HTR-8/SVneo (cell line): Measurements from ENCODE around the gene TBCB.
"Not testable (repeated sequence)": the region's sequence is repeated elsewhere in the genome, so short reads cannot be mapped to it uniquely, and the experiment has no call there.

ENCODE experiments used
- DNase-seq: peaks from one replicate; pipeline ENCODE4 v3.0.0; 2011; ENCODE audit warnings: low spot score, mixed read lengths; ENCODE audit not compliant: insufficient read length
- FAIRE-seq: peaks from 2 replicates; lab custom pipeline; 2011; peaks lifted over from hg19 to GRCh38; lab: Jason Lieb, UNC

Gene TBCB

DNA sequence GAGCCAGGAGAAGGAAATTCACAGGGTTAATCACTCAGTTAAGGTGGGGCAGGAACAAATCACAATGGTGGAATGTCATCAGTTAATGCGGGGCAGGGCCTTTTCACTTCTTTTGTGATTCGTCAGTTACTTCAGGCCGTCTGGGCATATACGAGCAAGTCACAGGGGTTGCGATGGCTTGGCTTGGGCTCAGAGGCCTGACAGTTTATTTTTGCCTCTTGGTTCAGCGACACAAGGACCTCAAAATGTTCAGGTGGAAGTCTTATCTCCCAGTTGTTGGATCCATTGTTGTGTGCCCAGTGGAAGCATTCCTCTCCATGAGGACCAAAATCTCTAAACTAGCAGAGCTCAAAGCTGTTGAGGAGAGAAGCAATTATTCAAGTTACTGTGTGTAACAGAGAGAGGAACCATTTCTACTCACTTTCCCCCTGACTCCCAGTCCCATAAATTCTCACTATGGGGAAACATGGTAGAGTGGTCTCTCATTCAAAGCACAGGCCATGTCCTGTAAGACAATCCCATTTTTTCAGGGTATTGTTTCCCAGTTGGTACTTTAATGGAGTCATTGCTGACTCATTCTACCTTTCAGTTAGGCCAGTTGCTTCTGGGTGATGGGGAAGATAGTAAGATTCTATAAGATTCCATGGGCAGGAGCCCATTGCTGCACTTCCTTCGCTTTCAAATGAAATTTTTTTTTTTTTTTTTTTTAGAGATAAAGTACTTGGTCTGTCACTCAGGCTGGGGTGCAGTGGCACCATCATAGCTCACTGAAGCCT is 45.7 kb downstream of the TBCB start:
- FAIRE-seq (no peak), DNase-seq (no peak)

DNA sequence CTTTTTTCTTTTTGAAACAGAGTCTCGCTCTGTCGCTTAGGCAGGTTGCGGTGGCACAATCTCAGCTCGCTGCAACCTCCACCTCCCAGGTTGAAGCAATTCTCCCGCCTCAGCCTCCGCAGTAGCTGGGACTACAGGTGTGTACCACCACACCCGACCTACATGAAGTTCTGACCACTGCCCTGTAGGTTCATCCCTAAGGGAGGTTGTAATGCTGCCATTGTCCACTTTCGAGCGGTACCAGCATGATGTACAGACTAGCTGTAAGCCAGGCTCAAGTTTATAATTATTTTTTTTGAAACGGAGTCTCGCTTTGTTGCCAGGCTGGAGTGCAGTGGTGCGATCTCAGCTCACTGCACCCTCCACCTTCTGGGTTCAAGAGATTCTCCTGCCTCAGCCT is 48.5 kb downstream of the TBCB start:
- FAIRE-seq (no peak), DNase-seq (no peak)

DNA sequence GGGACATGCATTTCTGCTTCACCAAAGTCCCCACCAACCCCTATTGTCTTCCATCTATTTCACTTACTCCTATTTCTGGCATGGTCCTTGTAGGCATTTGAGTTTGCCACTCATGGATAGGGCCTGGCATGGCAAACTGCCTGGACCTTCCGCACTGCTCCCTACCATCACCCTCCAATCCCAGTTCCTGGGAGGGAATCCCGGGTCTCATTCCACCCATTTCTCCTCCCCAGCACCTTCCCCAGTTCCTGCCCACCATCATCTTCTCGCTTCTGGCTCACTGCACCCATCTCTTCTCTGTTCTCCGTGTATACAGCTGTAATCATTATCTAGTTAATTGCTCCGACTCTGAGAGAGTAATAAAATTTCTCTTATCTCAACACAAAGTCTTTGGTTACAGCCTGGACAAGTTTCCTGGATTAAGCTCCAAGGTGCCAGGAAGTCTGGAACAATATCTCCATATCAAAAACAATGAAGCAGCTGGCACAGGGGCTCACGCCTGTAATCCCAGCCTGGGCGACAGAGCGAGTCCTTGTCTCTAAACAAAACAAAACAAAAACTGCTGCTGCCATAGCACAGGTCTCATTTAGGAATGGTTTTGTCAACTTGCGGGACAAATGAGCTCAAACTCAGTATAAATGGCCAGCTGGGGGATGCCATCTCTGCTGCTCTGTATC is 54.0 kb downstream of the TBCB start:
- FAIRE-seq (no peak), DNase-seq (no peak)

DNA sequence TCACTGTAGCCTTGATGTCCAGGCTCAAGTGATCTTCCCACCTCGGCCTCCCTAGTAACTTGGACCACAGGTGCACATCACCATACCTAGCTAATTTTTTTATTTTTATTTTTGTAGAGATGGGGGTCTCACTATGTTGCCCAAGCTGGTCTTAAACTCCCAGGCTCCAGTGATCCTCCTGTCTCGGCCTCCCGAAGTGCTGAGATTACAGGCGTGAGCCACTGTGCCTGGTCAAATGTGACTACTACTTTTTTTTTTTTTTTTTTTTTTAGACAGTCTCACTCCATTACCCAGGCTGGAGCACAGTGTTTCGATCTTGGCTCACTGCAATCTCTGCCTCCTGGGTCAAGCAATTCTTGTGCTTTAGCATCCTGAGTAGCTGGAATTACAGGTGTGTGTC is 57.6 kb downstream of the TBCB start:
- DNase-seq (no peak), FAIRE-seq (no peak)

DNA sequence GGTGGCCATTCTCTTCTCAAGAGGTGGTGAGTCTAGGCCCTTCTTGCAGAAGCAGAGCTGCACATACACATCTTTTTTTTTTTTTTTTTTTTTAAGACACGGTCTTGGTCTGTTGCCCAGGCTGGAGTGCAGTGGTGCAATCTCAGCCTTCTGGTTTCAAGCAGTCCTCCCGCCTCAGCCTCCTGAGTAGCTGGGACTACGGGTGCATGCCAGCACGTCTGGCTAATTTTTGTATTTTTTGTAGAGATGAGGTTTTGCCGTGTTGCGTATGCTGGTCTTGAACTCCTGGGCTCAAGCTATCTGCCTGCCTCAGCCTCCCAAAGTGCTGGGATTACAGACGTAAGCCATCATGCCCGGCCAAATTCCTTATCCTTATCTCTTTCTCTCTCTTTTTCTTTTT is 58.6 kb downstream of the TBCB start:
- FAIRE-seq, DNase-seq: not testable (repeated sequence)
